AG08396 (cell line): ENCODE results near the gene UBL7.

ENCODE experiments used
- DNase-seq: peaks from one replicate; pipeline ENCODE4 v3.0.0; 2012; ENCODE audit warnings: low spot score, mixed read lengths

The UBL7 gene

GRCh38 chr15:74423431-74424257 is 37.3 kb downstream of the UBL7 start:
- no peak for DNase-seq

GRCh38 chr15:74422652-74423430 is 38.1 kb downstream of the UBL7 start:
- peak; percentile 74 for DNase-seq

GRCh38 chr15:74422265-74422651 is 38.7 kb downstream of the UBL7 start:
- no peak for DNase-seq

GRCh38 chr15:74421302-74422245 is 39.4 kb downstream of the UBL7 start:
- DNase-seq, result no peak

- no peak for DNase-seq
Measured at GRCh38 chr15:74420193-74420905, 40.6 kb downstream of the UBL7 start.

GRCh38 chr15:74419432-74419831 is 41.5 kb downstream of the UBL7 start:
- no peak for DNase-seq

GRCh38 chr15:74418575-74419338 is 42.2 kb downstream of the UBL7 start:
- DNase-seq, result no peak

GRCh38 chr15:74417670-74418069 is 43.3 kb downstream of the UBL7 start:
- no peak for DNase-seq

- DNase-seq, result no peak
Measured at GRCh38 chr15:74417225-74417624, 43.7 kb downstream of the UBL7 start.

- no peak for DNase-seq
Measured at GRCh38 chr15:74415966-74416916, 44.7 kb downstream of the UBL7 start.

- DNase-seq, result no peak
Measured at GRCh38 chr15:74414603-74415338, 46.2 kb downstream of the UBL7 start.

GRCh38 chr15:74414081-74414580 is 46.8 kb downstream of the UBL7 start:
- no peak for DNase-seq

GRCh38 chr15:74413350-74414080 is 47.4 kb downstream of the UBL7 start:
- no peak for DNase-seq

- DNase-seq, result no peak
Measured at GRCh38 chr15:74412159-74412558, 48.8 kb downstream of the UBL7 start.

GRCh38 chr15:74411686-74412085 is 49.3 kb downstream of the UBL7 start:
- DNase-seq, result no peak

- DNase-seq, result no peak
Measured at GRCh38 chr15:74410502-74410901, 50.5 kb downstream of the UBL7 start.

- no peak for DNase-seq
Measured at GRCh38 chr15:74409225-74409624, 51.7 kb downstream of the UBL7 start.

- no peak for DNase-seq
Measured at GRCh38 chr15:74408815-74409214, 52.1 kb downstream of the UBL7 start.
